Thoracic aorta (tissue), 2 donors: Measurements from ENCODE around the gene ASF1A. TPM values are rescaled to one million over a fixed set of nuclear protein-coding genes. Genes with fewer than 3 reads are reported as not detected.

ENCODE experiments used
- ATAC-seq: fragments of 150-250 bp; one replicate; pipeline ENCODE4 v1.8.0; 2017; ENCODE audit warnings: low read depth; ENCODE audit not compliant: insufficient number of reproducible peaks, low FRiP score
- DNase-seq: peaks from one replicate; pipeline ENCODE4 v3.0.0-alpha.2; 2020; ENCODE audit warnings: low spot score
- H3K27ac ChIP-seq, 2 donors: fragments of 200-600 bp; sonication (generic); 1 replicate in 1 of 2; 2 replicates in 1 of 2; pipeline ENCODE4 v1.5.1; 2016; ENCODE audit warnings: mild to moderate bottlenecking in 2 of 2, moderate library complexity in 2 of 2
- H3K27me3 ChIP-seq: fragments of 200-600 bp; sonication (generic); replicated peaks from 2 replicates; pipeline ENCODE4 v1.6.0; 2016; ENCODE audit warnings: mild to moderate bottlenecking; ENCODE audit not compliant: insufficient read depth
- H3K36me3 ChIP-seq: fragments of 200-600 bp; sonication (generic); one replicate; pipeline ENCODE4 v1.5.1; 2016
- H3K4me1 ChIP-seq, 2 donors: fragments of 200-600 bp; sonication (generic); 1 replicate in 1 of 2; 2 replicates in 1 of 2; pipeline versions ENCODE4 v1.5.1 to v1.6.0; 2016; ENCODE audit warnings: low read depth in 2 of 2, mild to moderate bottlenecking in 1 of 2; ENCODE audit not compliant: control insufficient read depth in 1 of 2
- H3K4me3 ChIP-seq: fragments of 200-600 bp; sonication (generic); 2 replicates; pipeline ENCODE4 v1.5.1; 2016; ENCODE audit warnings: mild to moderate bottlenecking
- H3K9me3 ChIP-seq: fragments of 200-600 bp; sonication (generic); 2 replicates; pipeline ENCODE4 v1.5.1; 2016
- total RNA-seq, 2 donors: library from RNA; depleted of rRNA; stranded (reverse); fragments of >200 nt; gene quantifications; one replicate each; pipeline versions ENCODE4 v1.1.0 to v1.2.3, GENCODE V29; 2016
- TF ChIP-seq, protein P1 (sequence below): fragments of 200-600 bp; sonication (generic); IDR thresholded peaks from one replicate; pipeline ENCODE4 v1.5.1; 2019; ENCODE audit warnings: antibody characterized with exemption

ASF1A gene
- total RNA-seq, 2 donors from 2014 or later = 7.7 to 11.1 TPM

- H3K27ac ChIP-seq = no peak overlapping the region
- DNase-seq = no peak
These were observed 21.2 kb upstream of the ASF1A start for GRCh38 chr6:118872726-118873125.

GRCh38 chr6:118873239-118873638 is 20.7 kb upstream of the ASF1A start:
- peaks cover 6 to 9% of the 10 kb centered on the region in 2 donors for H3K4me1 ChIP-seq
- no peaks in the 10 kb centered on the region for H3K27me3 ChIP-seq
- DNase-seq (no peak), ATAC-seq (no peak)
- H3K27ac ChIP-seq = no peak overlapping the region
- TF ChIP-seq, protein P1, sequence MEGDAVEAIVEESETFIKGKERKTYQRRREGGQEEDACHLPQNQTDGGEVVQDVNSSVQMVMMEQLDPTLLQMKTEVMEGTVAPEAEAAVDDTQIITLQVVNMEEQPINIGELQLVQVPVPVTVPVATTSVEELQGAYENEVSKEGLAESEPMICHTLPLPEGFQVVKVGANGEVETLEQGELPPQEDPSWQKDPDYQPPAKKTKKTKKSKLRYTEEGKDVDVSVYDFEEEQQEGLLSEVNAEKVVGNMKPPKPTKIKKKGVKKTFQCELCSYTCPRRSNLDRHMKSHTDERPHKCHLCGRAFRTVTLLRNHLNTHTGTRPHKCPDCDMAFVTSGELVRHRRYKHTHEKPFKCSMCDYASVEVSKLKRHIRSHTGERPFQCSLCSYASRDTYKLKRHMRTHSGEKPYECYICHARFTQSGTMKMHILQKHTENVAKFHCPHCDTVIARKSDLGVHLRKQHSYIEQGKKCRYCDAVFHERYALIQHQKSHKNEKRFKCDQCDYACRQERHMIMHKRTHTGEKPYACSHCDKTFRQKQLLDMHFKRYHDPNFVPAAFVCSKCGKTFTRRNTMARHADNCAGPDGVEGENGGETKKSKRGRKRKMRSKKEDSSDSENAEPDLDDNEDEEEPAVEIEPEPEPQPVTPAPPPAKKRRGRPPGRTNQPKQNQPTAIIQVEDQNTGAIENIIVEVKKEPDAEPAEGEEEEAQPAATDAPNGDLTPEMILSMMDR = no peak
- no peak overlapping the region for H3K4me3 ChIP-seq
- H3K9me3 ChIP-seq = no peaks in the 10 kb centered on the region
- no peaks in the 10 kb centered on the region for H3K36me3 ChIP-seq

More at GRCh38 chr6:118872726-118873125, 21.2 kb upstream of the ASF1A start:
- no peak for ATAC-seq
- H3K27me3 ChIP-seq = no peaks in the 10 kb centered on the region
- no peaks in the 10 kb centered on the region for H3K9me3 ChIP-seq
- H3K4me3 ChIP-seq = no peak overlapping the region
- H3K4me1 ChIP-seq = peaks cover 6 to 9% of the 10 kb centered on the region in 2 donors
- no peaks in the 10 kb centered on the region for H3K36me3 ChIP-seq
- TF ChIP-seq, protein P1 = no peak

GRCh38 chr6:118875672-118876071 is 18.3 kb upstream of the ASF1A start:
- no peak for ATAC-seq
- Histone ChIP-seq H3K36me3 (no peaks in the 10 kb centered on the region), H3K27ac (no peak overlapping the region), H3K27me3 (no peaks in the 10 kb centered on the region), H3K9me3 (no peaks in the 10 kb centered on the region), H3K4me3 (no peak overlapping the region), H3K4me1 (peaks cover 0 to 5% of the 10 kb centered on the region in 2 donors)
- DNase-seq = no peak
- TF ChIP-seq, protein P1 = no peak

DNA sequence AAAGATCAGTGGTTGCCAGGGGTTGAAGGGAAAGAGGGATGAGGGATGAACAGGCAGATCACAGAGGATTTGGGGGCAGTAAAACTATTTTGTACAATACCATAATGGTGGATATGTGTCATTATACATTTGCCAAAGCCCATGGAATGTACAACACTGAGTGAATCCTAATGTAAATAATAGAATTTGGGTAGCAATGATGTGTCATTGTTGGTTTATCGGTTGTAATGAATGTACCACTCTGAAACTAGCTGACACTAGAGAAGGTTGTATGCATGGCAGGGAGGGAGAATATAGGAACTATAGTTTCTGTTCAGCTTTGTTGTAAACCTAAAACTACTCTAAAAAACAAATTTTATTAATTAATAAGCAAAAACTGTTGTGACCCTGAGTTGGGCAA is 17.8 kb upstream of the ASF1A start:
- TF ChIP-seq, protein P1 = no peak
- no peak for ATAC-seq

DNA sequence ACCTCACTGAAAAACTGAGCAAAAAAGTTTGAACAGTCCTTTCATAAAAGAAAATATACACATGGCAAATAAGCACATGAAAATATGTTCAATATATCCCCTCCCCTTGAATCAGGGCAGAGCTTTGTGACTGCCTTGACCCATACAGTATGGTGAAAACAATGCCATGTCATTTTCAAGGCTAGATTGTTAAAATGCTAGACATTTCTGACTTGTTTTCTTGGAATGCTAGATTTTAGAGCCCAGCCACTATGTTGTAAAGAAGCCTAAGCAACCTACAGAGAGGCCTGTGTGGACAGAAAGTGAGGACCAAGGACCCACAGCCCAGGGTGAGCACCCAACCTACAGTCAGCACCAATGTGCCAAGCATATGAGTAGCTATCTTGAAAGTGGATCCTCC is 17.1 kb upstream of the ASF1A start:
- ATAC-seq = no peak

More for the DNA sequence above, 17.8 kb upstream of the ASF1A start:
- Histone ChIP-seq H3K4me1 (peaks cover 0 to 5% of the 10 kb centered on the region in 2 donors), H3K4me3 (no peak overlapping the region), H3K9me3 (no peaks in the 10 kb centered on the region), H3K27me3 (no peaks in the 10 kb centered on the region), H3K27ac (no peak overlapping the region), H3K36me3 (no peaks in the 10 kb centered on the region)
- DNase-seq = no peak

More for the DNA sequence above, 17.1 kb upstream of the ASF1A start:
- Histone ChIP-seq H3K4me3 (no peak overlapping the region), H3K27ac (no peak overlapping the region), H3K27me3 (no peaks in the 10 kb centered on the region), H3K9me3 (no peaks in the 10 kb centered on the region), H3K4me1 (peaks cover 0 to 5% of the 10 kb centered on the region in 2 donors), H3K36me3 (no peaks in the 10 kb centered on the region)
- TF ChIP-seq, protein P1 = no peak
- no peak for DNase-seq
